GM12878 (cell line): Measurements from ENCODE around the gene FLII. TPM values are rescaled to one million over a fixed set of nuclear protein-coding genes. Genes with fewer than 3 reads are reported as not detected.
"Not testable (repeated sequence)": the region's sequence is repeated elsewhere in the genome, so short reads cannot be mapped to it uniquely, and the experiment has no call there.

ENCODE experiments used
- ATAC-seq: fragments of 200-7000 bp; cut with Tn5 transposase; 3 replicates; pipeline ENCODE4 v1.9.1; 2020; ENCODE audit warnings: mild to moderate bottlenecking, moderate library complexity
- BruUV-seq: library from RNA; stranded (reverse); fragments of 400-500 nt; replicated peaks from 2 replicates; lab custom pipeline; 2021; lab: Mats Ljungman, UMichigan
- CTCF ChIA-PET: fragments of 300-600 bp; sonication (Branson Sonifier 250); formaldehyde crosslinking; extraction: SDS; loops from one replicate; lab custom pipeline; 2021; ENCODE audit warnings: inconsistent platforms; lab: Yijun Ruan, JAX
- POLR2A ChIA-PET: fragments of 350-600 bp; formaldehyde crosslinking; extraction: SDS; loops from one replicate; lab custom pipeline; 2021; ENCODE audit warnings: inconsistent platforms; lab: Charles Lee
- RAD21 ChIA-PET: fragments of 300-600 bp; sonication (Branson Sonifier 250); formaldehyde crosslinking; loops from one replicate; lab custom pipeline; 2023; ENCODE audit warnings: antibody characterized with exemption; ENCODE audit not compliant: unreplicated experiment; lab: Charles Lee
- SMC1A ChIA-PET: fragments of 300-600 bp; sonication (Branson Sonifier 250); formaldehyde crosslinking; loops from one replicate; lab custom pipeline; 2023; ENCODE audit not compliant: unreplicated experiment, uncharacterized antibody; lab: Charles Lee
- DNase-seq: peaks from one replicate; pipeline ENCODE4 v3.0.0-alpha.2; 2011; ENCODE audit warnings: low read depth, low spot score
- FAIRE-seq: peaks from 3 replicates; lab custom pipeline; 2011; peaks lifted over from hg19 to GRCh38; lab: Jason Lieb, UNC
- H2AFZ ChIP-seq: 2 replicates; pipeline ENCODE4 v1.6.0; 2011; ENCODE audit warnings: low read depth, low read length, control low read depth; ENCODE audit not compliant: control insufficient read depth
- H3K27ac ChIP-seq: 2 replicates; pipeline ENCODE4 v1.5.1; 2011; ENCODE audit warnings: control low read depth; ENCODE audit not compliant: control insufficient read depth, insufficient read depth
- H3K27me3 ChIP-seq, 2 experiments: replicated peaks in 1 of 2; 2 replicates each; pipeline versions ENCODE4 v1.6.0 to v1.6.1; 2011; ENCODE audit warnings: low read length in 1 of 2; ENCODE audit not compliant: control insufficient read depth in 2 of 2, insufficient read depth in 2 of 2
- H3K36me3 ChIP-seq, 2 experiments: 2 replicates each; pipeline ENCODE4 v1.5.1; 2011; ENCODE audit warnings: low read length in 1 of 2; ENCODE audit not compliant: control insufficient read depth in 2 of 2, insufficient read depth in 2 of 2
- H3K4me1 ChIP-seq: 2 replicates; pipeline ENCODE4 v1.6.1; 2011; ENCODE audit warnings: mild to moderate bottlenecking, low read length, moderate library complexity, mixed read lengths; ENCODE audit not compliant: control insufficient read depth, insufficient read depth
- H3K4me2 ChIP-seq: 2 replicates; pipeline ENCODE4 v1.6.0; 2011; ENCODE audit warnings: control low read depth; ENCODE audit not compliant: control insufficient read depth, insufficient read depth
- H3K4me3 ChIP-seq: fragments of 200-600 bp; sonication (generic); 2 replicates; pipeline ENCODE4 v1.5.1; 2016
- H3K79me2 ChIP-seq: 2 replicates; pipeline ENCODE4 v1.6.0; 2011; ENCODE audit warnings: low read length; ENCODE audit not compliant: control insufficient read depth, insufficient read depth
- H3K9ac ChIP-seq: 2 replicates; pipeline ENCODE4 v1.8.0; 2011; ENCODE audit warnings: low read length, control low read depth, mixed read lengths; ENCODE audit not compliant: control insufficient read depth, insufficient read depth
- H3K9me3 ChIP-seq: replicated peaks from 3 replicates; pipeline ENCODE4 v1.5.1; 2011; ENCODE audit warnings: mild to moderate bottlenecking, low read length; ENCODE audit not compliant: control insufficient read depth, insufficient read depth
- H4K20me1 ChIP-seq: 2 replicates; pipeline ENCODE4 v1.6.0; 2011; ENCODE audit not compliant: control insufficient read depth, insufficient read depth
- E2F8 ChIP-seq: fragments of 450-650 bp; IDR thresholded peaks from 2 replicates; pipeline ENCODE4 v1.6.1; 2018; ENCODE audit warnings: mild to moderate bottlenecking, low read depth, moderate library complexity; ENCODE audit not compliant: partially characterized antibody
- POLR2AphosphoS2 ChIP-seq: IDR thresholded peaks from 2 replicates; pipeline ENCODE4 v1.6.1; 2011; ENCODE audit warnings: low read depth, mild to moderate bottlenecking, low read length, improper control_type of control experiment, moderate library complexity
- SIN3A ChIP-seq: IDR thresholded peaks from 2 replicates; pipeline ENCODE4 v1.6.1; 2012; ENCODE audit warnings: low read depth, low read length, improper control_type of control experiment
- SKIL ChIP-seq: fragments of 450-650 bp; IDR thresholded peaks from 2 replicates; pipeline ENCODE4 v1.6.1; 2017; ENCODE audit warnings: mild to moderate bottlenecking, low read depth, inconsistent platforms; ENCODE audit not compliant: poor library complexity, severe bottlenecking
- SREBF1 ChIP-seq: IDR thresholded peaks from 2 replicates; pipeline ENCODE4 v1.6.1; 2012; ENCODE audit warnings: mild to moderate bottlenecking, low read length
- SRF ChIP-seq, 2 experiments: IDR thresholded peaks; 2 replicates each; pipeline ENCODE4 v1.6.1; 2011; ENCODE audit warnings: low read depth in 2 of 2, low read length in 2 of 2, mild to moderate bottlenecking in 1 of 2, moderate library complexity in 1 of 2
- SUPT20H ChIP-seq: IDR thresholded peaks from 2 replicates; pipeline ENCODE4 v1.6.1; 2011; ENCODE audit warnings: low read depth, mild to moderate bottlenecking, low read length, moderate library complexity, borderline replicate concordance; ENCODE audit not compliant: control insufficient read depth
- TARDBP ChIP-seq: IDR thresholded peaks from 2 replicates; pipeline ENCODE4 v1.6.1; 2016; ENCODE audit warnings: borderline replicate concordance
- ZNF384 ChIP-seq: IDR thresholded peaks from 2 replicates; pipeline ENCODE4 v1.6.1; 2012; ENCODE audit warnings: low read depth, mild to moderate bottlenecking, low read length, improper control_type of control experiment, borderline replicate concordance
- WGBS: methylation state at CpG from one replicate; pipeline ENCODE4 v1.1.6; 2016; ENCODE audit warnings: low lambda C conversion rate; ENCODE audit not compliant: insufficient replicate concordance, insufficient coverage; ENCODE audit errors: missing lambda C conversion rate; 5-methylcytosine and 5-hydroxymethylcytosine counted together
- in situ Hi-C: fragments of 300-500 bp; cut with MboI; formaldehyde crosslinking; loops from 9 replicates; pipeline ENCODE4 v1.14.3; 2018; ENCODE audit warnings: mixed read lengths
- intact Hi-C: fragments of 100-400 bp; cut with micrococcal nuclease; formaldehyde crosslinking; loops from one replicate; pipeline ENCODE4 v1.14.2; 2022; ENCODE audit not compliant: unreplicated experiment
- polyA plus RNA-seq, 11 experiments: library from polyadenylated mRNA; depleted of rRNA in 4 of 11; unstranded in 6 of 11; stranded (reverse) in 5 of 11; fragments of >200 nt; fragmentation: Nextera tagmentation in 4 of 11; fragmentation: Illumina TruSeq in 1 of 11; extraction: Ambion mirVana in 4 of 11; extraction: Trizol in 1 of 11; gene quantifications; 1 replicate in 1 of 11; 2 replicates in 10 of 11; pipeline versions ENCODE4 v1.2.1 to v1.2.3, GENCODE V29; 2011 to 2016; ENCODE audit warnings: inconsistent platforms in 2 of 11, missing spikeins in 2 of 11, low read depth in 1 of 11
- total RNA-seq, 4 experiments: library from RNA; depleted of rRNA in 3 of 4; stranded (reverse); fragments of >200 nt in 3 of 4; fragmentation: Illumina TruSeq in 1 of 4; extraction: Trizol in 1 of 4; gene quantifications; 2 replicates each; pipeline versions ENCODE4 v1.2.1 to v1.2.3, GENCODE V29; 2013 to 2021

Gene FLII
- total and polyA plus RNA-seq, 10 of the 15 experiments (the other 5 are each of a cell fraction or from before 2014, with no cell fraction given), result 22.2 to 200 (median 121) TPM

DNA sequence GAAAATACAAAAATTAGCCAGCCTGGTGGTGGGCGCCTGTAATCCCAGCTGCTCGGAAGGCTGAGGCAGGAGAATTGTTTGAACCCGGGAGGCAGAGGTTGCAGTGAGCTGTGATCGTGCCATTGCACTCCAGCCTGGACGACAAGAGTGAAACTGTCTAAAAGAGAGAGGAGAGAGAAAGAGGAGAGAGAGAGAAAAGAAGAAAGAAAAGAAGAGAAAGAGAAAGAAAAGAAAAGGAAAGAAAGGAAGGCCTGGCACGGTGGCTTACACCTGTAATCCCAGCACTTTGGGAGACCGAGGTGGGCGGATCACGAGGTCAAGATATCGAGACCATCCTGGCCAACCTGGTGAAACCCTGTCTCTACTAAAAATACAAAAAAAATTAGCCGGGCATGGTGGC, 41.6 kb downstream of the FLII start:
- H3K27ac ChIP-seq, H3K27me3 ChIP-seq, H2AFZ ChIP-seq, ATAC-seq, H3K9ac ChIP-seq, H3K79me2 ChIP-seq, H3K9me3 ChIP-seq, H3K4me1 ChIP-seq, FAIRE-seq, in situ Hi-C loops, H3K4me2 ChIP-seq, DNase-seq, H4K20me1 ChIP-seq, BruUV-seq, H3K4me3 ChIP-seq, H3K36me3 ChIP-seq: not testable (repeated sequence)
- POLR2A ChIA-PET, result interaction anchor here (0.6 to 1.0 kb wide), 2 partner anchors 14 to 40 kb away, joined by 3 read pairs; no protein-coding TSS in a partner anchor
- intact Hi-C loops, result loop anchor here (2.0 kb wide), 1 partner anchor 76 kb away; no protein-coding TSS in a partner anchor
- SMC1A ChIA-PET, result interaction anchor here (2.7 kb wide), 1 partner anchor 75 kb away, joined by 9 read pairs; no protein-coding TSS in a partner anchor
- CTCF ChIA-PET, result interaction anchor here (0.9 to 4.1 kb wide), 8 partner anchors 11 to 347 kb away, joined by 3 to 24 read pairs (median 5); no protein-coding TSS in a partner anchor
- RAD21 ChIA-PET, result interaction anchor here (1.7 kb wide), 1 partner anchor 76 kb away, joined by 4 read pairs; no protein-coding TSS in a partner anchor
- 80% methylated on average over 10 of the region's 11 CpGs for WGBS

DNA sequence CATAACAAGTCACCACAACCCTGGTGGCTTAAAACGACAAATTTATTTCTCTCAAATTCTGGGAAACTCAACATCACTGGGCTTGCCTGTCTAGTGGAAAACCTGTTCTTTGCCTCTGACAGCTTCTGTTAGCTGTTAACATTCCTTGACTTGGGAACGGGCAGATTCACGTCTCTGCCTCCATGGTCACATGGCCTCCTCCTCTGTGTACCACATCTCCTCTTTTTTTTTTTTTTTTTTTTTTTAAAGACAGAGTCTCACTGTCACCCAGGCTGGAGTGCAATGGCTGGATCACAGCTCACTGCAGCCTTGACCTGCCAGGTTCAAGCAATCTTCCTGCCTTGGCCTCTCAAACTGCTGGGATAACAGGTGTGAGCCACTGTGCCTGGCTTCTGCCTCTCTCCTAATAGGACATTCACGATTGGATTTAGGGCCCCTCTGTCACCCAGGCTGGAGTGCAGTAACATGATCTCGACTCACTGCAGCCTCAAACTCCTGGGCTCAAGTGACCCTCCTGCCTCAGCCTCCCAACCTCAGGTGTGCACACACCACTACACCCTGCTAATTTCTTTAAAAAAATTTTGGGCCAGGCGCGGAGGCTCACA, 44.8 kb downstream of the FLII start:
- H4K20me1 ChIP-seq, result no peaks in the 10 kb centered on the region
- no TSS peak for BruUV-seq
- H3K4me3 ChIP-seq, result no peak overlapping the region
- no peaks in the 10 kb centered on the region for H3K79me2 ChIP-seq
- in situ Hi-C loops (no loop called here), intact Hi-C loops (no loop called here)
- H3K9me3 ChIP-seq, result no peaks in the 10 kb centered on the region
- POLR2A ChIA-PET, result interaction anchor here (0.6 kb wide), 1 partner anchor 1031 kb away, joined by 9 read pairs; no protein-coding TSS in a partner anchor
- H3K36me3 ChIP-seq, result peaks cover 12 to 15% of the 10 kb centered on the region in 2 experiments; a peak in 3 of 4 replicates
- H3K4me1 ChIP-seq, result no peaks in the 10 kb centered on the region
- no peaks in the 10 kb centered on the region for H3K27me3 ChIP-seq
- no peak overlapping the region for H3K4me2 ChIP-seq
- 70% methylated on average over 7 of the region's 7 CpGs for WGBS
- FAIRE-seq (no peak), ATAC-seq (no peak), DNase-seq (no peak)
- H3K9ac ChIP-seq, result no peak overlapping the region
- CTCF ChIA-PET, result no interaction called here
- RAD21 ChIA-PET, result no interaction called here
- no peak overlapping the region for H2AFZ ChIP-seq
- no peak overlapping the region for H3K27ac ChIP-seq
- SMC1A ChIA-PET, result interaction anchor here (0.7 kb wide), 1 partner anchor 26 kb away, joined by 3 read pairs; no protein-coding TSS in a partner anchor
- TF ChIP-seq TARDBP (no peak), SUPT20H (no peak), SRF (IDR thresholded peaks at IDR 0.05; ENCODE audit: low read depth in 2 of 2, low read length in 2 of 2) (no peak), E2F8 (no peak), SIN3A (no peak), SKIL (no peak), SREBF1 (no peak), POLR2AphosphoS2 (no peak), ZNF384 (no peak)
